HEK293 (cell line): ENCODE results near the gene PPIE.

Experiments used
- GFI1B ChIP-seq: fragments of 450-650 bp; formaldehyde crosslinking; IDR thresholded peaks from 2 replicates; pipeline ENCODE4 v1.5.1; 2016; ENCODE audit warnings: missing biosample characterization, missing genetic modification characterization
- HOXC10 ChIP-seq: sonication (generic); formaldehyde crosslinking; IDR thresholded peaks from 2 replicates; pipeline ENCODE4 v1.8.1; 2023; ENCODE audit warnings: mild to moderate bottlenecking, missing genetic modification reagents
- INSM2 ChIP-seq: fragments of 450-650 bp; formaldehyde crosslinking; IDR thresholded peaks from 2 replicates; pipeline ENCODE4 v1.5.1; 2016; ENCODE audit warnings: missing biosample characterization, missing genetic modification characterization
- KLF7 ChIP-seq: fragments of 450-650 bp; formaldehyde crosslinking; IDR thresholded peaks from 2 replicates; pipeline ENCODE4 v1.5.1; 2016; ENCODE audit warnings: missing biosample characterization, missing genetic modification characterization, borderline replicate concordance
- MEIS1 ChIP-seq: sonication (generic); formaldehyde crosslinking; IDR thresholded peaks from 2 replicates; pipeline ENCODE4 v1.8.1; 2022; ENCODE audit warnings: missing genetic modification reagents, mild to moderate bottlenecking, borderline replicate concordance
- PRDM10 ChIP-seq: fragments of 450-650 bp; formaldehyde crosslinking; IDR thresholded peaks from 2 replicates; pipeline ENCODE4 v1.5.1; 2016; ENCODE audit warnings: missing biosample characterization, missing genetic modification characterization
- TRIM28 ChIP-seq: IDR thresholded peaks from 2 replicates; pipeline ENCODE4 v1.6.1; 2011; ENCODE audit warnings: low read length, control low read depth, borderline replicate concordance
- ZBTB17 ChIP-seq: fragments of 450-650 bp; formaldehyde crosslinking; IDR thresholded peaks from 2 replicates; pipeline ENCODE4 v1.5.1; 2016; ENCODE audit warnings: missing biosample characterization, missing genetic modification characterization
- ZBTB20 ChIP-seq: fragments of 450-650 bp; formaldehyde crosslinking; IDR thresholded peaks from 2 replicates; pipeline ENCODE4 v1.5.1; 2016; ENCODE audit warnings: missing biosample characterization, missing genetic modification characterization
- ZNF133 ChIP-seq: fragments of 450-650 bp; formaldehyde crosslinking; IDR thresholded peaks from 2 replicates; pipeline ENCODE4 v1.5.1; 2016; ENCODE audit warnings: missing biosample characterization, missing genetic modification characterization
- ZNF155 ChIP-seq: fragments of 450-650 bp; formaldehyde crosslinking; IDR thresholded peaks from 2 replicates; pipeline ENCODE4 v1.5.1; 2016; ENCODE audit warnings: missing biosample characterization, missing genetic modification characterization
- ZNF223 ChIP-seq: fragments of 450-650 bp; formaldehyde crosslinking; IDR thresholded peaks from 2 replicates; pipeline ENCODE4 v1.5.1; 2016; ENCODE audit warnings: missing biosample characterization, missing genetic modification characterization
- ZNF239 ChIP-seq: fragments of 450-650 bp; formaldehyde crosslinking; IDR thresholded peaks from 2 replicates; pipeline ENCODE4 v1.5.1; 2016; ENCODE audit warnings: missing biosample characterization, missing genetic modification characterization
- ZNF335 ChIP-seq: fragments of 450-650 bp; formaldehyde crosslinking; conservative IDR thresholded peaks from 2 replicates; pipeline ENCODE4 v1.5.1; 2016; ENCODE audit warnings: missing biosample characterization, missing genetic modification characterization
- ZNF37A ChIP-seq: fragments of 450-650 bp; IDR thresholded peaks from 2 replicates; pipeline ENCODE4 v1.5.1; 2018; ENCODE audit warnings: missing biosample characterization, missing genetic modification characterization
- ZNF426 ChIP-seq: fragments of 450-650 bp; formaldehyde crosslinking; IDR thresholded peaks from 2 replicates; pipeline ENCODE4 v1.5.1; 2017; ENCODE audit warnings: missing biosample characterization, missing genetic modification characterization, mild to moderate bottlenecking, inconsistent platforms, moderate library complexity
- ZNF488 ChIP-seq: fragments of 450-650 bp; formaldehyde crosslinking; IDR thresholded peaks from 2 replicates; pipeline ENCODE4 v1.5.1; 2016; ENCODE audit warnings: missing biosample characterization, missing genetic modification characterization
- ZNF514 ChIP-seq: fragments of 450-650 bp; formaldehyde crosslinking; IDR thresholded peaks from 2 replicates; pipeline ENCODE4 v1.5.1; 2016; ENCODE audit warnings: missing biosample characterization, missing genetic modification characterization
- ZNF555 ChIP-seq: fragments of 450-650 bp; formaldehyde crosslinking; conservative IDR thresholded peaks from 2 replicates; pipeline ENCODE4 v1.5.1; 2017; ENCODE audit warnings: missing biosample characterization, mild to moderate bottlenecking, missing genetic modification characterization, inconsistent platforms
- ZNF560 ChIP-seq: fragments of 450-650 bp; formaldehyde crosslinking; IDR thresholded peaks from 2 replicates; pipeline ENCODE4 v1.5.1; 2017; ENCODE audit warnings: missing biosample characterization, missing genetic modification characterization, borderline replicate concordance
- ZNF561 ChIP-seq: fragments of 450-650 bp; IDR thresholded peaks from 2 replicates; pipeline ENCODE4 v1.5.1; 2018; ENCODE audit warnings: missing biosample characterization, missing genetic modification characterization, borderline replicate concordance
- ZNF596 ChIP-seq: fragments of 450-650 bp; IDR thresholded peaks from 2 replicates; pipeline ENCODE4 v1.5.0; 2018; ENCODE audit warnings: missing biosample characterization, mild to moderate bottlenecking, missing genetic modification characterization, moderate library complexity
- ZNF623 ChIP-seq: fragments of 450-650 bp; formaldehyde crosslinking; IDR thresholded peaks from 2 replicates; pipeline ENCODE4 v1.5.1; 2016; ENCODE audit warnings: missing biosample characterization, missing genetic modification characterization
- ZNF707 ChIP-seq: fragments of 450-650 bp; formaldehyde crosslinking; IDR thresholded peaks from 2 replicates; pipeline ENCODE4 v1.5.1; 2016; ENCODE audit warnings: missing biosample characterization, missing genetic modification characterization
- ZNF777 ChIP-seq: fragments of 450-650 bp; formaldehyde crosslinking; IDR thresholded peaks from 2 replicates; pipeline ENCODE4 v1.5.1; 2017; ENCODE audit warnings: missing biosample characterization, missing genetic modification characterization, borderline replicate concordance
- ZNF785 ChIP-seq: fragments of 450-650 bp; formaldehyde crosslinking; IDR thresholded peaks from 2 replicates; pipeline ENCODE4 v1.5.1; 2016; ENCODE audit warnings: missing biosample characterization, missing genetic modification characterization
- ZNF791 ChIP-seq: fragments of 450-650 bp; formaldehyde crosslinking; IDR thresholded peaks from 2 replicates; pipeline ENCODE4 v1.5.1; 2016; ENCODE audit warnings: missing biosample characterization, missing genetic modification characterization
- ZNF792 ChIP-seq: fragments of 450-650 bp; formaldehyde crosslinking; IDR thresholded peaks from 2 replicates; pipeline ENCODE4 v1.5.1; 2016; ENCODE audit warnings: missing biosample characterization, missing genetic modification characterization
- ZSCAN5A ChIP-seq: fragments of 450-650 bp; formaldehyde crosslinking; IDR thresholded peaks from 2 replicates; pipeline ENCODE4 v1.5.1; 2016; ENCODE audit warnings: missing biosample characterization, missing genetic modification characterization
- TF ChIP-seq, protein P1 (sequence below): fragments of 450-650 bp; formaldehyde crosslinking; IDR thresholded peaks from 2 replicates; pipeline ENCODE4 v1.5.1; 2016; ENCODE audit warnings: missing biosample characterization, missing genetic modification characterization

PPIE gene

DNA sequence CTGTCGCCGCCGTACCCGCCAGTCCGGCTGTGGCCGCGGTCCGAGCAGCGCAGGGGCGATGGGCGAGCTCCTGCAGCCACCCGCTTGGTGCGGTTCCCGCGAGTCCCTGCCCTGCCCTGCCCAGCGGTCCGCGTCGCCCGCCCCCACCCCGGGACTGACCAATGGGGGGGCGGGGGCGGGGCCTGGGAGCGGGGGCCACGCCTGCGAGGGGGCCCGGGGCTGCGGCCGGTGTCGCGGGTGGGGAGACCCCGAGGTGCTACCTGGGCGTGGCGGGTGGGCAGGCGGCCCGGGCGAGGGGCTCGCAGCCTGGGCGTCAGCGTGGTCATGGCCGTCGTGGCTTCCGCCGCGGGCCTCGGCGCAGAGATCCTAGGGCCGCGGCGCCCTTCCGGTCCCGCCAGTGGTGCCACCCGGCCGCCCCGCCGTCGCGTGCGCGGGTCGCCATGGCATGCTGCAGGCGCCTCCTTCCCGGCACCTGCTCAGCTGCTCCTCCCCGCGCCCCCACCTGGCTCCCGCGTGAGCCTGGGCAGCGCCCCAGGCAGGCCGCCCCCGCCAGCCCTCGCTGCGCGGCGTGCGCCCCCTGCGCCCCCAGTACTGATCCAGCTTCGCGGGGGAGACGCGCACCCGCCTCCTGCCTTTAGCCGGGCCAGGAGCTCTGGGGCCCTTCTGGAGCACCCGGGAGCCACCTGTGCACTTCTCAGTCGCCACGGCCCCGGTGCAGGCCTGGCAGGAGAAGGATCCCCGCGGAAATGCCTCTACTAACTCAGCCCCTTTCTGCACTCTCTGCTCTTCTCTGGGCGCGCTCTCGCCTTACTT lies 50.3 kb downstream of the PPIE start, which contains the start of gene BMP8B (continued):
- TF ChIP-seq ZNF785, result no peak
- TF ChIP-seq ZNF239, result no peak
- TF ChIP-seq PRDM10 (tag by site-specific recombination), result 0 out of 2 replicates have a peak, but pooled peaks have one; percentile 20
- peak; percentile 72; the same call in 1 of the 2 replicates for TF ChIP-seq ZBTB17 (tag by site-specific recombination)
- no peak for TF ChIP-seq ZNF560
- no peak for TF ChIP-seq ZNF623 (tag by site-specific recombination)
- no peak for TF ChIP-seq ZNF488 (tag by site-specific recombination)
- no peak for TF ChIP-seq GFI1B (tag by site-specific recombination)
- TF ChIP-seq ZNF596 (tag by site-specific recombination), result peak; percentile 49; the same call in 1 of the 2 replicates
- TF ChIP-seq ZNF155 (tag by site-specific recombination), result no peak
- no peak for TF ChIP-seq ZNF37A (tag by site-specific recombination)
- TF ChIP-seq MEIS1, result no peak
- no peak for TF ChIP-seq ZNF223
- TF ChIP-seq ZNF707, result no peak
- no peak for TF ChIP-seq ZNF335
- no peak for TF ChIP-seq ZNF514 (tag by site-specific recombination)
- no peak for TF ChIP-seq HOXC10
- TF ChIP-seq ZNF426 (tag by site-specific recombination), result no peak
- TF ChIP-seq ZNF133 (tag by site-specific recombination), result no peak
- no peak for TF ChIP-seq INSM2 (tag by site-specific recombination)
- TF ChIP-seq ZNF791, result no peak
- peak; percentile 90 for TF ChIP-seq ZBTB20 (tag by site-specific recombination)
- TF ChIP-seq, protein P1, sequence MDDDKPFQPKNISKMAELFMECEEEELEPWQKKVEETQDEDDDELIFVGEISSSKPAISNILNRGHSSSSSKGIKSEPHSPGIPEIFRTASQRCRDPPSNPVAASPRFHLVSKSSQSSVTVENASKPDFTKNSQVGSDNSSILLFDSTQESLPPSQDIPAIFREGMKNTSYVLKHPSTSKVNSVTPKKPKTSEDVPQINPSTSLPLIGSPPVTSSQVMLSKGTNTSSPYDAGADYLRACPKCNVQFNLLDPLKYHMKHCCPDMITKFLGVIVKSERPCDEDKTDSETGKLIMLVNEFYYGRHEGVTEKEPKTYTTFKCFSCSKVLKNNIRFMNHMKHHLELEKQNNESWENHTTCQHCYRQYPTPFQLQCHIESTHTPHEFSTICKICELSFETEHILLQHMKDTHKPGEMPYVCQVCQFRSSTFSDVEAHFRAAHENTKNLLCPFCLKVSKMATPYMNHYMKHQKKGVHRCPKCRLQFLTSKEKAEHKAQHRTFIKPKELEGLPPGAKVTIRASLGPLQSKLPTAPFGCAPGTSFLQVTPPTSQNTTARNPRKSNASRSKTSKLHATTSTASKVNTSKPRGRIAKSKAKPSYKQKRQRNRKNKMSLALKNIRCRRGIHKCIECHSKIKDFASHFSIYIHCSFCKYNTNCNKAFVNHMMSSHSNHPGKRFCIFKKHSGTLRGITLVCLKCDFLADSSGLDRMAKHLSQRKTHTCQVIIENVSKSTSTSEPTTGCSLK (tag by site-specific recombination), result no peak
- no peak for TF ChIP-seq ZNF777 (tag by site-specific recombination)
- peak; percentile 69; the same call in 1 of the 2 replicates for TF ChIP-seq ZNF561 (tag by site-specific recombination)
- no peak for TF ChIP-seq ZSCAN5A (tag by site-specific recombination)
- TF ChIP-seq TRIM28, result no peak
- TF ChIP-seq KLF7 (tag by site-specific recombination), result no peak
- TF ChIP-seq ZNF555 (tag by site-specific recombination), result no peak
- no peak for TF ChIP-seq ZNF792
